Tibial nerve (tissue), 4 donors: ENCODE measurements around the gene TVP23B. TPM values are rescaled to one million over a fixed set of nuclear protein-coding genes. Genes with fewer than 3 reads are reported as not detected.
"Not testable (repeated sequence)": the region's sequence is repeated elsewhere in the genome, so short reads cannot be mapped to it uniquely, and the experiment has no call there.

Experiments
- DNase-seq, 2 donors: peaks; one replicate each; pipeline ENCODE4 v3.0.0-alpha.2; 2019; ENCODE audit warnings: low spot score in 2 of 2
- H3K27ac ChIP-seq, 4 donors: fragments of 200-600 bp; sonication (generic) in 3 of 4; one replicate each; pipeline ENCODE4 v1.5.1; 2017 to 2019; ENCODE audit warnings: mild to moderate bottlenecking in 1 of 4
- H3K27me3 ChIP-seq, 2 donors: fragments of 200-600 bp; sonication (generic) in 1 of 2; one replicate each; pipeline versions ENCODE4 v1.5.1 to v1.6.0; 2017 to 2019
- H3K36me3 ChIP-seq, 3 donors: fragments of 200-600 bp; sonication (generic); one replicate each; pipeline ENCODE4 v1.5.1; 2018 to 2019
- H3K4me1 ChIP-seq, 4 donors: fragments of 200-600 bp; sonication (generic) in 3 of 4; one replicate each; pipeline ENCODE4 v1.5.1; 2017 to 2019
- H3K4me3 ChIP-seq, 4 donors: fragments of 200-600 bp; sonication (generic) in 3 of 4; one replicate each; pipeline ENCODE4 v1.5.1; 2017 to 2019; ENCODE audit warnings: mild to moderate bottlenecking in 1 of 4, moderate library complexity in 1 of 4
- H3K9me3 ChIP-seq, 4 donors: fragments of 200-600 bp; sonication (generic) in 3 of 4; one replicate each; pipeline ENCODE4 v1.5.1; 2017 to 2019
- CTCF ChIP-seq, 5 experiments: fragments of 200-600 bp in 3 of 5; fragments of 450-650 bp in 2 of 5; sonication (generic) in 3 of 5; IDR thresholded peaks; one replicate each; pipeline ENCODE4 v1.5.1; 2016 to 2019; ENCODE audit warnings: antibody characterized with exemption in 5 of 5, mild to moderate bottlenecking in 3 of 5, moderate library complexity in 2 of 5
- EP300 ChIP-seq, 2 donors: sonication (generic); formaldehyde crosslinking; IDR thresholded peaks; one replicate each; pipeline ENCODE4 v1.6.1; 2017; ENCODE audit warnings: antibody characterized with exemption in 2 of 2, mild to moderate bottlenecking in 1 of 2
- POLR2A ChIP-seq, 2 donors: fragments of 450-650 bp; IDR thresholded peaks; one replicate each; pipeline ENCODE4 v1.6.1; 2017; ENCODE audit warnings: antibody characterized with exemption in 2 of 2, mild to moderate bottlenecking in 2 of 2, moderate library complexity in 2 of 2
- WGBS, 2 donors: methylation state at CpG; one replicate each; pipeline ENCODE4 v1.1.5; 2018; 5-methylcytosine and 5-hydroxymethylcytosine counted together
- total RNA-seq, 4 donors: library from RNA; depleted of rRNA; stranded (reverse); fragments of >200 nt; gene quantifications; one replicate each; pipeline ENCODE4 v1.1.0, GENCODE V29; 2016

Gene TVP23B
- total RNA-seq, 4 donors from 2014 or later = 15.0 to 23.8 (median 20.0) TPM

DNA sequence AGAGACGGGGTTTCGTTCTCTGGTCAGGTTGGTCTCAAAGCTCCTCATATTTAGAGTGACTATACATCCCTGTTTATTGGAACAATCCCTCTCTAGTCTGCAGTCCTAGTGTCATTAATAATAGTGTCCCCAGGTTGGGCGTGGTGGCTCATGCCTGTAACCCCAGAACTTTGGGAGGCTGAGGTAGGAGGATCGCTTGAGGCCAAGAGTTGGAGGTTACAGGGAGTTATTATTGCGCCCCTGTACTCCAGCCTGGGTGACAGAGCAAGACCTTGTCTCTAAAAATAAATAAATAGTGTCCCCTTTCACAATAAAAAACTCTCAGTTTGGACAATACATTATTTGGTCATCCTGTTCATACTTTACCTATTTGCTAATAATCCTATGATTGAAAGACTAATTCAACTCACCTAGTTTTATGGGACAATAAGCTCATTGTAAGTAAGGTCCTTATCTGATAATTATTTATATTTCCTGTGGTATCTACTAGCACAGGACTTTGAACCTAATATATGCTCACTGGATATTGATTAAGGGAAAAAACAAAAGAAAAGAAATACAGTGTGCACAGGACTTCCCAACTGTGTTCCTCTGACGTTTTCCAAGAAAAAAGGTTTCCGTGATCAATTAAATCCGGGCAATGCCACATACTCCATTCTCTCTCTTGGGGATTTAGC lies 23.5 kb upstream of the TVP23B start:
- not testable (repeated sequence) for H3K36me3 ChIP-seq, DNase-seq, H3K4me1 ChIP-seq, H3K27me3 ChIP-seq, H3K4me3 ChIP-seq, H3K27ac ChIP-seq, H3K9me3 ChIP-seq
- WGBS, 2 donors = 86 to 93% methylated on average over 8 of the region's 8 CpGs

GRCh38 chr17:18758344-18758743 lies 22.6 kb upstream of the TVP23B start:
- not testable (repeated sequence) for H3K9me3 ChIP-seq, DNase-seq, H3K4me1 ChIP-seq, H3K36me3 ChIP-seq, H3K27me3 ChIP-seq, H3K4me3 ChIP-seq, H3K27ac ChIP-seq
- WGBS, 2 donors = no CpG with 5 or more reads among the region's 6 CpGs

GRCh38 chr17:18760221-18760620 lies 20.8 kb upstream of the TVP23B start:
- WGBS, 2 donors = 89 to 97% methylated on average over 6 of the region's 6 CpGs
- H3K4me1 ChIP-seq = not testable (repeated sequence)

DNA sequence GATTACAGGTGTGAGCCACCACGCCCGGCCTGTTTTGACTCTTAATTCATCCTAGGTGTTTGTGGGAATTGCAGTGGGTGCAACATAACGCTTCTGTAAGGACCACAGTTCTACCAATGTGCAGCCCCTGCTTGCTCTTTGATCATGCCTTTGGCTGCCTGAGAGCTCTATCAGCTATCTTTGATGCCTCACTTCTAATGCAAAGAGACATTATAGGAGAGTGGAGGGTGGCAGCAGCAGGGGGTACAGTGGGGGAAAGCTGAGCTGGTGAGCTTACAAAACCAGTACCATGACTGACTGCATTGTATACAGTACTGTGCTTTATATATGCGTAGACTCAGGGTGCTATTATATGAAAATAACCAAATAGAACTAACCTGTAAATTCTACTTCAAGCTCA lies 10.4 kb upstream of the TVP23B start:
- H3K4me3 ChIP-seq, DNase-seq, H3K27me3 ChIP-seq, H3K36me3 ChIP-seq, H3K27ac ChIP-seq, H3K4me1 ChIP-seq, H3K9me3 ChIP-seq: not testable (repeated sequence)
- WGBS, 2 donors = 87 to 94% methylated on average over 1 to 3 of the region's 4 CpGs

More at GRCh38 chr17:18760221-18760620, 20.8 kb upstream of the TVP23B start:
- not testable (repeated sequence) for H3K9me3 ChIP-seq, H3K36me3 ChIP-seq, H3K27ac ChIP-seq, DNase-seq, H3K27me3 ChIP-seq, H3K4me3 ChIP-seq

DNA sequence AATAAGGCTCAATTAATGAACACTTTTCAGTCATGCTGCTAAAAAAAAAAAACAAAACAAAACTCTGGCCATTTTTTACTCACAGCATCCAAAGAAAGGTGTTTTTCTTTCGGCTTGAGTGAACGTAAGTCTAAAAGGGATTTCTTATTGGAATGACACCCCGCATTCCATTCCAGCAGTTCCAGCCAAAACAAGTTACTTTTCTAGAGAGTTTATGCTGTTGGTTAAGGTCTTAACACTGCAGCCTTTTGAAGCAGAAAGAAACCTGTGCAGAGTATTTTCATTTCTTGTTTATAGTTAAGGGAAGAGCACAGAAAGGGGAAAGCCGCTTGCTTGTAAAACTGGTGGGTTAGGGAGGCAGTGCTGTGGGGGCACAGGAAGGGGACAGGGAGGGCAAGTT lies 9.9 kb upstream of the TVP23B start:
- not testable (repeated sequence) for H3K4me3 ChIP-seq, H3K9me3 ChIP-seq, H3K27ac ChIP-seq, H3K4me1 ChIP-seq, H3K27me3 ChIP-seq, H3K36me3 ChIP-seq, DNase-seq
- 36 to 37% methylated on average over 4 of the region's 4 CpGs for WGBS, 2 donors

GRCh38 chr17:18772471-18772870 lies 8.5 kb upstream of the TVP23B start:
- no peaks in the 10 kb centered on the region for H3K4me1 ChIP-seq
- no peak for DNase-seq
- no peaks in the 10 kb centered on the region for H3K27me3 ChIP-seq
- H3K4me3 ChIP-seq = no peak overlapping the region
- no peak for TF ChIP-seq CTCF (IDR thresholded peaks at IDR 0.05)
- no peak for TF ChIP-seq EP300 (IDR thresholded peaks at IDR 0.05)
- TF ChIP-seq POLR2A (IDR thresholded peaks at IDR 0.05) = no peak
- H3K27ac ChIP-seq = no peak overlapping the region
- WGBS, 2 donors = 82 to 84% methylated on average over 7 of the region's 7 CpGs
- no peaks in the 10 kb centered on the region for H3K9me3 ChIP-seq
- no peaks in the 10 kb centered on the region for H3K36me3 ChIP-seq

DNA sequence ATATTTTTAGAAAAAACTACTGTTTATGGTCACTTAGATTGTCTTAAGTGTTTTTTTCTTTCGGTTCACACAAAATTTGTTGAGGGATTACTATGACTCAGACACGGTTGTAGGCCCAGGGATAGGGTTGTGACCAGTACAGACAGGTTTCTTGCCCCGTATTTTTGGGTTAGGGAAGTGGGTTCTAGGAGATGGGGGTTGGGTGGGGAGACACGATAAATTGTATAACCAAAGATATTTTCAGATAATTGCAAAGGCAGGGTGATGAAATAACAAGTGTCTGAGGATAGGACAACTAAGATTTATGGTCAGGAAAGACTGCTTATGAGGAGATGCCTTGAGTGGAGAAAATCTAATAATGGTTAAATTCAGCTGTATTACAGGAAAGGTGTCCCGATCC lies 822 bp downstream of the TVP23B start:
- not testable (repeated sequence) for DNase-seq, H3K27me3 ChIP-seq, H3K36me3 ChIP-seq, H3K9me3 ChIP-seq
- Histone ChIP-seq H3K27ac (peak overlapping the region in 3 of 4 donors; percentile 78 to 82 (median 82)), H3K4me3 (peak overlapping the region in 3 of 4 donors; percentile 53 to 64 (median 62)), H3K4me1 (peaks cover 0 to 22% (median 3%) of the 10 kb centered on the region in 4 donors)
- WGBS, 2 donors = no CpG with 5 or more reads among the region's 5 CpGs

DNA sequence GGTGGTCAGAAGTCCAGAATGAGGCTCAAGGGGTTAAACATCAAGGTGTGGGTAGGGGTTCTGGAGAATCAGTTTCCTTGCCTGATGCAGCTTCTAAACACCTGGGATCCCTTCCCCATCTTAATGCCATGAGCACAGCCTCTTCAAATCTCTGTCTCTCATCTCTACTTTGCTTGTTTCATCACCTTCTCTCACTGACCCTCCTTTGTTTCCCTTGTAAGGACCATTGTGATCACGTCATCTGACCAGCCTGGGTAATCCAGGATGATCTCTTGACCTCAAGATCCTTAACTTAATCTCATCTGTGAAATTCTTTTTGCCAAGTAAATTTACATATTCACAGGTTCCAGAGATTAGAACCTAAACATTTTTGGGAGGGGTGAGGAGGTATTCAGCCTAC lies 5.0 kb downstream of the TVP23B start:
- H3K36me3 ChIP-seq, H3K4me3 ChIP-seq, H3K27ac ChIP-seq, H3K27me3 ChIP-seq, H3K9me3 ChIP-seq, DNase-seq: not testable (repeated sequence)
- H3K4me1 ChIP-seq = peaks cover 0 to 22% (median 3%) of the 10 kb centered on the region in 4 donors
- WGBS, 2 donors = 52 to 60% methylated on average over 1 of the region's 1 CpG

- not testable (repeated sequence) for H3K4me3 ChIP-seq, DNase-seq, H3K9me3 ChIP-seq, H3K36me3 ChIP-seq, H3K27me3 ChIP-seq, H3K27ac ChIP-seq
- WGBS, 2 donors = 76 to 84% methylated on average over 4 of the region's 5 CpGs
- H3K4me1 ChIP-seq = peaks cover 0 to 22% (median 3%) of the 10 kb centered on the region in 4 donors
Measured at GRCh38 chr17:18786890-18787289, 5.9 kb downstream of the TVP23B start.

- WGBS, 2 donors = 26 to 50% methylated on average over 1 of the region's 1 CpG
- not testable (repeated sequence) for H3K4me1 ChIP-seq, DNase-seq, H3K4me3 ChIP-seq, H3K27ac ChIP-seq, H3K9me3 ChIP-seq, H3K36me3 ChIP-seq, H3K27me3 ChIP-seq
Measured at GRCh38 chr17:18791402-18791801, 10.4 kb downstream of the TVP23B start.

- 47 to 51% methylated on average over 4 of the region's 4 CpGs for WGBS, 2 donors
- H3K27me3 ChIP-seq, H3K4me3 ChIP-seq, H3K27ac ChIP-seq, H3K9me3 ChIP-seq, DNase-seq, H3K4me1 ChIP-seq: not testable (repeated sequence)
- H3K36me3 ChIP-seq = peaks cover 0 to 15% (median 3%) of the 10 kb centered on the region in 3 donors
Measured at GRCh38 chr17:18794841-18795240, 13.9 kb downstream of the TVP23B start.

DNA sequence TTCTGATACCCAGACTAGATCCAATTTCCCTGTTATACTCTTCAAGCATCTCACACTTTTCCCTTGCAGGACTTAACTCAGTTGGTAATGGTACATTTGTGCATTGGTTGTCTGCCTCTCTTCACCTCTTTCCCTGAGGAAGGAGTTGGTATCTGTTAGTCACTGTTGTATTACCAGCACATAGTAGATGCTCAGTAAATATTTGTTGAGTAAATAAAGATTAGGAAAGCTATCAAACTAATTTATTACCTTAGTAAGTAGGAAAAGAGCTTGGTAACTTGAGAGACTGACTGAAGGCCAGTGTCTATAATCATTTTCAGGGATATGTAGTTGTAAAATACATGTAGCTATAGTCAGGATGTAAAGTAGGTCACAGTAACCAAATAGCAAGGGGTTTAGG lies 15.9 kb downstream of the TVP23B start:
- peaks cover 0 to 29% (median 3%) of the 10 kb centered on the region in 3 donors for H3K36me3 ChIP-seq
- not testable (repeated sequence) for DNase-seq, H3K27me3 ChIP-seq, H3K4me1 ChIP-seq, H3K9me3 ChIP-seq, H3K4me3 ChIP-seq, H3K27ac ChIP-seq
